DOHH2 (cell line): ENCODE results near the gene B3GLCT.

Experiments used
- H3F3A ChIP-seq: fragments of 200-600 bp; sonication (generic), shearing (Covaris generic); 2 replicates; pipeline ENCODE4 v1.6.0; 2016; ENCODE audit warnings: antibody characterized with exemption, mild to moderate bottlenecking; ENCODE audit not compliant: control insufficient read depth, insufficient read depth
- H3K27ac ChIP-seq: fragments of 200-600 bp; sonication (generic); 2 replicates; pipeline ENCODE4 v1.5.1; 2014; ENCODE audit warnings: low read depth, mild to moderate bottlenecking, low read length, moderate library complexity
- H3K27me3 ChIP-seq: fragments of 200-600 bp; sonication (generic); 2 replicates; pipeline ENCODE4 v1.6.1; 2014; ENCODE audit warnings: mild to moderate bottlenecking, low read length, mixed read lengths; ENCODE audit not compliant: control insufficient read depth
- H3K36me3 ChIP-seq: fragments of 200-600 bp; sonication (generic); 2 replicates; pipeline ENCODE4 v1.6.1; 2014; ENCODE audit warnings: mild to moderate bottlenecking, low read length, moderate library complexity, mixed read lengths; ENCODE audit not compliant: control insufficient read depth
- H3K4me1 ChIP-seq: fragments of 200-600 bp; sonication (generic); 2 replicates; pipeline ENCODE4 v1.6.1; 2014; ENCODE audit warnings: mild to moderate bottlenecking, low read length, mixed read lengths; ENCODE audit not compliant: control insufficient read depth
- H3K4me2 ChIP-seq: fragments of 200-600 bp; sonication (generic); 2 replicates; pipeline ENCODE4 v1.6.0; 2014; ENCODE audit warnings: mild to moderate bottlenecking, low read length, moderate library complexity
- H3K4me3 ChIP-seq: fragments of 200-600 bp; sonication (generic); 2 replicates; pipeline ENCODE4 v1.5.1; 2014; ENCODE audit warnings: mild to moderate bottlenecking, low read length, mixed read lengths
- H3K79me2 ChIP-seq: fragments of 200-600 bp; sonication (generic); 2 replicates; pipeline ENCODE4 v1.6.1; 2014; ENCODE audit warnings: mild to moderate bottlenecking, low read length, mixed read lengths; ENCODE audit not compliant: control insufficient read depth
- H3K9me2 ChIP-seq: fragments of 200-600 bp; sonication (generic); replicated peaks from 2 replicates; pipeline ENCODE4 v1.6.1; 2014; ENCODE audit warnings: mild to moderate bottlenecking, low read length, mixed read lengths; ENCODE audit not compliant: control insufficient read depth
- H3K9me3 ChIP-seq: fragments of 200-600 bp; sonication (generic); 2 replicates; pipeline ENCODE4 v1.6.1; 2014; ENCODE audit warnings: antibody characterized with exemption, low read length, mixed read lengths; ENCODE audit not compliant: control insufficient read depth, insufficient read depth
- H4K20me1 ChIP-seq: fragments of 200-600 bp; sonication (generic); 2 replicates; pipeline ENCODE4 v1.6.0; 2014; ENCODE audit warnings: low read depth, mild to moderate bottlenecking, antibody characterized with exemption, low read length, moderate library complexity; ENCODE audit not compliant: control insufficient read depth, insufficient read depth
- EZH2phosphoT487 ChIP-seq: fragments of 200-600 bp; sonication (generic); IDR thresholded peaks from 2 replicates; pipeline ENCODE4 v1.6.1; 2017; ENCODE audit warnings: borderline replicate concordance, mild to moderate bottlenecking, antibody characterized with exemption, low read length, moderate library complexity, mixed read lengths
- TF ChIP-seq, protein P1 (sequence below): fragments of 200-600 bp; sonication (generic); IDR thresholded peaks from one replicate; pipeline ENCODE4 v1.5.1; 2014; ENCODE audit warnings: antibody characterized with exemption, mild to moderate bottlenecking, low read depth, low read length; ENCODE audit not compliant: poor library complexity, severe bottlenecking

The B3GLCT gene

DNA sequence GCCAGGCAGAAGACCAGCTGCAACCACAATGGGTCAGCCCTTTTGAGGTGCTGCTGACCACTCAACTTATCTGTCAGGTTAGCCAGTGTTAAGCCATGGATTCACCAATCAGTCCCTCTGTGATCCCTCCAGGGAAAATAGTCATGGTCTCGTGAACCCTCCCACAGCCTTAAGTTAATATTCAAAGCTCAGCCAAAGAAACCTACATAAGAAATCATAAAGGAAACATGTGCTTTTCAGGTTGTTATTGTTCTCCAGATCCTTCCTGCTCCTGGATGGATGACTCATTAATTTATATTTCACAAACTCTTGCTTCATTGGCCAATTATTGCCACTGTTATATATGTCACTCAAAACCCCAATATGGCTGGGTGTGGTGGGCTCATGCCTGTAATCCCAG is 161.9 kb downstream of the B3GLCT start:
- Histone ChIP-seq H3F3A (no peaks in the 10 kb centered on the region), H4K20me1 (no peaks in the 10 kb centered on the region), H3K79me2 (no peaks in the 10 kb centered on the region), H3K4me1 (no peaks in the 10 kb centered on the region), H3K4me2 (no peak overlapping the region), H3K9me2 (no peaks in the 10 kb centered on the region), H3K36me3 (no peaks in the 10 kb centered on the region), H3K9me3 (peaks cover 21% of the 10 kb centered on the region), H3K4me3 (no peak overlapping the region), H3K27ac (no peak overlapping the region), H3K27me3 (no peaks in the 10 kb centered on the region)
- TF ChIP-seq, protein P1, sequence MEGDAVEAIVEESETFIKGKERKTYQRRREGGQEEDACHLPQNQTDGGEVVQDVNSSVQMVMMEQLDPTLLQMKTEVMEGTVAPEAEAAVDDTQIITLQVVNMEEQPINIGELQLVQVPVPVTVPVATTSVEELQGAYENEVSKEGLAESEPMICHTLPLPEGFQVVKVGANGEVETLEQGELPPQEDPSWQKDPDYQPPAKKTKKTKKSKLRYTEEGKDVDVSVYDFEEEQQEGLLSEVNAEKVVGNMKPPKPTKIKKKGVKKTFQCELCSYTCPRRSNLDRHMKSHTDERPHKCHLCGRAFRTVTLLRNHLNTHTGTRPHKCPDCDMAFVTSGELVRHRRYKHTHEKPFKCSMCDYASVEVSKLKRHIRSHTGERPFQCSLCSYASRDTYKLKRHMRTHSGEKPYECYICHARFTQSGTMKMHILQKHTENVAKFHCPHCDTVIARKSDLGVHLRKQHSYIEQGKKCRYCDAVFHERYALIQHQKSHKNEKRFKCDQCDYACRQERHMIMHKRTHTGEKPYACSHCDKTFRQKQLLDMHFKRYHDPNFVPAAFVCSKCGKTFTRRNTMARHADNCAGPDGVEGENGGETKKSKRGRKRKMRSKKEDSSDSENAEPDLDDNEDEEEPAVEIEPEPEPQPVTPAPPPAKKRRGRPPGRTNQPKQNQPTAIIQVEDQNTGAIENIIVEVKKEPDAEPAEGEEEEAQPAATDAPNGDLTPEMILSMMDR, result no peak
- TF ChIP-seq EZH2phosphoT487, result no peak

- no peaks in the 10 kb centered on the region for H3K9me2 ChIP-seq
- no peak overlapping the region for H3K4me3 ChIP-seq
- TF ChIP-seq, protein P1, result no peak
- TF ChIP-seq EZH2phosphoT487, result no peak
- no peaks in the 10 kb centered on the region for H3K27me3 ChIP-seq
- no peaks in the 10 kb centered on the region for H3K4me1 ChIP-seq
- no peaks in the 10 kb centered on the region for H3K79me2 ChIP-seq
- no peaks in the 10 kb centered on the region for H3K36me3 ChIP-seq
- no peak overlapping the region for H3K27ac ChIP-seq
- no peak overlapping the region for H3K4me2 ChIP-seq
- no peaks in the 10 kb centered on the region for H4K20me1 ChIP-seq
- H3F3A ChIP-seq, result no peaks in the 10 kb centered on the region
- H3K9me3 ChIP-seq, result peaks cover 25% of the 10 kb centered on the region
These were observed 165.9 kb downstream of the B3GLCT start for GRCh38 chr13:31365630-31366029.

DNA sequence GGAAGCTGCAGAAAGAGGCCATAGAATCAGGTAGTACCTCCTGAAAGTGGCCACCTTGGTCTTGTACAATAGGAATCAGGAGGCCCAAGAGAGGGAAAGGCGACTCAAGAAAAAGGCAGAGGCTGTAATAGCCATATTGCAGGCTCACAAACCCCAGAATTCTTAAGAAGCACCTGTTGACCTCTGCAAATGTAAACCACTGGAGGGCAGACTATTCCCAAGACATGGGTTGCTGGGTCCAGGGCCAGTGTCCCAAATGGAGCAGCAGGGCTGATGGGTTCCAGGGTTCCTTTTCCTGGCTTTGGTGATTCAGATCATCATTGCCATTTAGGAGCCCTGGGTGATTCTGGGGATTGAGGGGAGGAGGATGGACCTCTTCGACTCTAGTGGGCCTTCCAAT is 167.6 kb downstream of the B3GLCT start:
- H3K27me3 ChIP-seq, result no peaks in the 10 kb centered on the region
- peaks cover 25% of the 10 kb centered on the region for H3K9me3 ChIP-seq
- H3K9me2 ChIP-seq, result no peaks in the 10 kb centered on the region
- H4K20me1 ChIP-seq, result no peaks in the 10 kb centered on the region
- H3K4me1 ChIP-seq, result peaks cover 7% of the 10 kb centered on the region
- no peaks in the 10 kb centered on the region for H3K79me2 ChIP-seq
- TF ChIP-seq, protein P1, result no peak
- TF ChIP-seq EZH2phosphoT487, result no peak
- no peak overlapping the region for H3K4me2 ChIP-seq
- no peaks in the 10 kb centered on the region for H3F3A ChIP-seq
- H3K36me3 ChIP-seq, result no peaks in the 10 kb centered on the region
- H3K4me3 ChIP-seq, result no peak overlapping the region
- H3K27ac ChIP-seq, result no peak overlapping the region

- H3F3A ChIP-seq, result no peaks in the 10 kb centered on the region
- H3K9me2 ChIP-seq, result no peaks in the 10 kb centered on the region
- no peaks in the 10 kb centered on the region for H3K27me3 ChIP-seq
- H3K79me2 ChIP-seq, result no peaks in the 10 kb centered on the region
- H3K4me3 ChIP-seq, result no peak overlapping the region
- no peaks in the 10 kb centered on the region for H3K36me3 ChIP-seq
- peaks cover 19% of the 10 kb centered on the region for H3K4me1 ChIP-seq
- H4K20me1 ChIP-seq, result no peaks in the 10 kb centered on the region
- peaks cover 25% of the 10 kb centered on the region for H3K9me3 ChIP-seq
- H3K27ac ChIP-seq, result no peak overlapping the region
- H3K4me2 ChIP-seq, result no peak overlapping the region
- no peak for TF ChIP-seq EZH2phosphoT487
- TF ChIP-seq, protein P1, result no peak
These were observed 169.4 kb downstream of the B3GLCT start for GRCh38 chr13:31369213-31369612.
